ENCODE measurements around the gene ZNF277.

The ZNF277 gene

DNA sequence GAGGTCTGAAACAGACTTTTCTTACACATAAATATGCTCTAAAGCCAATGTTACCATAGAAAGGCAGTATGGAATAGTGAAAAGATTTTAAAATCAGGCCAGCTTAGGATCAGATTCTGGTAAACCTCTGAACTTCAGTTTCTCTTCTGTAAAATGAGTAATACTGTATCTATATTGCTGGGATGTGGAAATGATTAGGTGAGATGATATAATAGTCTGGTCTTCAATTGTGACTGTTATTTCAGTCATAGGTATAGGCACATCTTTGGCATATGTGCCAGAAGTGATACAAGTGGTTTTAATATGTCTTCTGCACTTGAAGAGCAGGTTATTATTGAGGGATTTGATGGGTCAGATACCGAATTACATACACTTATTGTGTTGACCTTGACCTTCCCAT is 7.2 kb downstream of the ZNF277 start:
- TF ChIP-seq, protein P1, sequence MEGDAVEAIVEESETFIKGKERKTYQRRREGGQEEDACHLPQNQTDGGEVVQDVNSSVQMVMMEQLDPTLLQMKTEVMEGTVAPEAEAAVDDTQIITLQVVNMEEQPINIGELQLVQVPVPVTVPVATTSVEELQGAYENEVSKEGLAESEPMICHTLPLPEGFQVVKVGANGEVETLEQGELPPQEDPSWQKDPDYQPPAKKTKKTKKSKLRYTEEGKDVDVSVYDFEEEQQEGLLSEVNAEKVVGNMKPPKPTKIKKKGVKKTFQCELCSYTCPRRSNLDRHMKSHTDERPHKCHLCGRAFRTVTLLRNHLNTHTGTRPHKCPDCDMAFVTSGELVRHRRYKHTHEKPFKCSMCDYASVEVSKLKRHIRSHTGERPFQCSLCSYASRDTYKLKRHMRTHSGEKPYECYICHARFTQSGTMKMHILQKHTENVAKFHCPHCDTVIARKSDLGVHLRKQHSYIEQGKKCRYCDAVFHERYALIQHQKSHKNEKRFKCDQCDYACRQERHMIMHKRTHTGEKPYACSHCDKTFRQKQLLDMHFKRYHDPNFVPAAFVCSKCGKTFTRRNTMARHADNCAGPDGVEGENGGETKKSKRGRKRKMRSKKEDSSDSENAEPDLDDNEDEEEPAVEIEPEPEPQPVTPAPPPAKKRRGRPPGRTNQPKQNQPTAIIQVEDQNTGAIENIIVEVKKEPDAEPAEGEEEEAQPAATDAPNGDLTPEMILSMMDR (IDR thresholded peaks at IDR 0.05; ENCODE audit: control insufficient read depth, insufficient read depth, low read depth, low read length, missing control alignments): no peak
- H3K4me3 ChIP-seq (ENCODE audit: control insufficient read depth, low read depth, low read length): no peak overlapping the region
- no peak for DNase-seq (ENCODE audit: low read depth)

DNA sequence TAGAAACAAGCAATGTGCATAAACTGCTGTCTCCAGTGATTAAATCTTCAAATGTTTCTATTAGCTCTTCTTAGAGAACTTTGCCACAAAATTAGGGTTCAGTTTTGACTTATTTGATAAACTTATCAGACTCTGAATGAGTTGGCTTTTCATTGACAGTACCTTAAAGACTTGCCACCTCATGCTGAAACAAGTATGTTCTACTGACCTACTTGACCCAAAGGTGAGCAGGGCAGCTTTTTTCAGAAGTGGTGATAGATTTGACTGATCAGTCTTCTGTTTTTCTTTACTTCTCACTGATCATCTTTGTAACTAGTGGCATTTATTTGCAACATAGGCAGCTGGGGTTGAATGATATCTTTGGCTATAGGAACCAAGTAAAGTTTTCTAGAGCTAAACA is 7.8 kb downstream of the ZNF277 start:
- no peak overlapping the region for H3K4me3 ChIP-seq (ENCODE audit: control insufficient read depth, low read depth, low read length)
- TF ChIP-seq, protein P1 (IDR thresholded peaks at IDR 0.05; ENCODE audit: control insufficient read depth, insufficient read depth, low read depth, low read length, missing control alignments): no peak
- no peak for DNase-seq (ENCODE audit: low read depth)

GRCh38 chr7:112214883-112215282 is 8.4 kb downstream of the ZNF277 start:
- TF ChIP-seq, protein P1 (IDR thresholded peaks at IDR 0.05; ENCODE audit: control insufficient read depth, insufficient read depth, low read depth, low read length, missing control alignments): no peak
- no peak overlapping the region for H3K4me3 ChIP-seq (ENCODE audit: control insufficient read depth, low read depth, low read length)
- DNase-seq (ENCODE audit: low read depth): no peak

GRCh38 chr7:112215787-112216186 is 9.3 kb downstream of the ZNF277 start:
- no peak overlapping the region for H3K4me3 ChIP-seq (ENCODE audit: control insufficient read depth, low read depth, low read length)
- no peak for DNase-seq (ENCODE audit: low read depth)
- TF ChIP-seq, protein P1 (IDR thresholded peaks at IDR 0.05; ENCODE audit: control insufficient read depth, insufficient read depth, low read depth, low read length, missing control alignments): no peak

GRCh38 chr7:112220877-112221434 is 14.5 kb downstream of the ZNF277 start:
- TF ChIP-seq, protein P1 (IDR thresholded peaks at IDR 0.05; ENCODE audit: control insufficient read depth, insufficient read depth, low read depth, low read length, missing control alignments): no peak
- H3K4me3 ChIP-seq (ENCODE audit: control insufficient read depth, low read depth, low read length): no peak overlapping the region
- no peak for DNase-seq (ENCODE audit: low read depth)

DNA sequence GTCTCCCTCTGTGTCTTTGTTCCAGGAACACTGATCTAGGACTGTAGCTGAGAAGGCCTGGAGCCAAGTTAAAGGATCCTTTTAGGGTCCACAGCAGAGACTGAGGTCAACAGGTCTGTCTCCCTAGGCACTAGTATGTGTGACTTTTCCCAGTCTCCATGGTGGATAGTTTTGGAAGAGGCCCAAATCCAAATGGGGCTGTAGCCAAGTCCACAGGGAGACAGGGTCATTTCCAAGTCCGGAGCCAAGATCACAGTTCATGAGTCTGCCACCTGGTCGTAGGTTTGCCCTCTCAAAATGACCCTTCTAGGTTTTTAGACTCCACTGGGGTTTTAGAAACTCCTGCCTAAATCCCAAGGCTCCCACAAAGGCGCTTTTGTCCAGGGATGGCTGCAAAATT is 16.8 kb downstream of the ZNF277 start:
- no peak overlapping the region for H3K4me3 ChIP-seq (ENCODE audit: control insufficient read depth, low read depth, low read length)
- no peak for DNase-seq (ENCODE audit: low read depth)
- TF ChIP-seq, protein P1 (IDR thresholded peaks at IDR 0.05; ENCODE audit: control insufficient read depth, insufficient read depth, low read depth, low read length, missing control alignments): no peak

GRCh38 chr7:112224186-112224585 is 17.7 kb downstream of the ZNF277 start:
- H3K4me3 ChIP-seq (ENCODE audit: control insufficient read depth, low read depth, low read length): no peak overlapping the region
- no peak for DNase-seq (ENCODE audit: low read depth)
- TF ChIP-seq, protein P1 (IDR thresholded peaks at IDR 0.05; ENCODE audit: control insufficient read depth, insufficient read depth, low read depth, low read length, missing control alignments): no peak

Measured in AG09309 (cell line).